Measurements from ENCODE around the gene TCEA2.

Gene TCEA2

GRCh38 chr20:64064145-64064698 is 1.2 kb downstream of the TCEA2 start:
- no peak for DNase-seq (ENCODE audit: low read depth in 1 of 2, low spot score in 1 of 2)

DNA sequence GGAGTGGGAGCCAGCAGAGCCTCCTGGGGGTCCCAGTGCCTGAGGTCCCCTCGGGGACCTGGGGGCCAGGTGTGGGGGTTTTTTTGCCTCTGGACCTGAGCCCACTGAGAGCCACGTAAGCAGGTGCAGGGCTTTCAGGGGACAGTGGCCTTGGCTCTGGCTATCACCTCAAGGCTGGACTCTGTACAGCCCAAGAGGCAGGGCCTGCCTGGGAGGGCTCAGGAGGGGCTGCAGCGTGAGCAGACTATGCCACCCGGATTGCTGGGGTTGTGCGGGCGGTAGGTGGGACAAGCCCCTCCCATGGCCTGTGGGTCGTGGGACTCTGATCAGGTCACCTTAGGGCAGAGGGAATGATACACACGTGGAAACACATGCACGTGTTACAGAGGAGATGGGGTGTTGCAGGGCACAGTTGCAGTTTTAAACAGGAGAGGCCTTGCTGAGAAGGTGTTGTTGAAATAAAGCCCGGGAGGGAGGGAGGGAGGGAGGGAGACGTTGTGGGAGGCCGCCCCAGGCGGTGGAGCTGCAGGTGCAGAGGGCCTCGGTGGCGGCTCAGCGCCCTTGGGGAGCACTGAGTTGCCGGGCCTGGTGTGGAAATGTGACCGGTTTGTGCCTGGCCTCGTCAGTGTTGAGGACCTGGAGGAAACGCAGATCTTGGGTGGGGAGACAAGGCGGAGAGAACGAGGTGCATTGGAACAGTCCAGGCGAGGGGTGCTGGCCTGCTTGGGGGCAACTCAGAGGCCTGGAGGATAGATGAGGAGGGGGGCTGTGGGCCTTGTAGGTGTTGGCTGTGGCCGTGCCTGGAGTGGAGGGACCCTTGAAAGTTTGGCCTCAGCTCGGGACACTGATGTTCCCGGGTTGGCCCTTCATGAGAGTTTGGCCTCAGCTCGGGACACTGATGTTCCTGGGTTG is 2.3 kb downstream of the TCEA2 start:
- no peak for DNase-seq (ENCODE audit: low read depth in 1 of 2, low spot score in 1 of 2)

- DNase-seq (ENCODE audit: low read depth in 1 of 2, low spot score in 1 of 2), result peak in 1 of 2 donors; percentile 23
Measured at GRCh38 chr20:64065974-64066343, 3.0 kb downstream of the TCEA2 start.

DNA sequence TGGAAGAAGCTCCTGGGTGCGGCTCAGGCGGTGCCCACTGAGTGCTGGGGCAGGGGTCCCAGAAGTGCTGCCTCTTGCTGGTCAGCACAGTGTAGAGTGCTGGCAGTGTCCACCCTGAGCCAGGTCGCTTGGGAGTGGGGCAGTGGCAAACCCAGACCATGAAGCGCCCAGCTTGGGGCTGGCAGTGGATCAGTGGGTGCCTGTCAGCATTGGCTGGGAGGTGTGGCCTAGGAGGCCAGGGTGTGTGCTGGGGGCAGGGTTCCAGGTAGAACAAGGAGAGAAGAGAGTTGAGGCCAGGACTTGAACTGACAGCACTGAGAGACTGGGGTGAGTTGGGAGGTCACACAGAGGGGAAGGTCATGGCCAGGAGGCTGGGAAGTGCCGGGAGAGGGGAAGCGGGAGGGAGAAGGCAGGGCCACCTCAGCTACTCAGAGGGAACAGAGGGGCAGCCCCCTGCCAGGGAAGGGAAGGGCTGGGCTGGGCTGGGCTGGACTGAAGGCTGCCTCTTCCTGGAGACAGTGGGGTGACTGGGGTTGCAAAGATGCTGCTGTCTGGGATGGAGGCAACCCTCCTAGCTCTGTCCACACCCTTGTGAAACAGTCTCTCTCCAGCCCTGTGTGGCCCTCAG is 4.1 kb downstream of the TCEA2 start:
- no peak for DNase-seq (ENCODE audit: low read depth in 1 of 2, low spot score in 1 of 2)

- no peak for DNase-seq (ENCODE audit: low read depth in 1 of 2, low spot score in 1 of 2)
Measured at GRCh38 chr20:64067733-64068307, 4.8 kb downstream of the TCEA2 start.

DNA sequence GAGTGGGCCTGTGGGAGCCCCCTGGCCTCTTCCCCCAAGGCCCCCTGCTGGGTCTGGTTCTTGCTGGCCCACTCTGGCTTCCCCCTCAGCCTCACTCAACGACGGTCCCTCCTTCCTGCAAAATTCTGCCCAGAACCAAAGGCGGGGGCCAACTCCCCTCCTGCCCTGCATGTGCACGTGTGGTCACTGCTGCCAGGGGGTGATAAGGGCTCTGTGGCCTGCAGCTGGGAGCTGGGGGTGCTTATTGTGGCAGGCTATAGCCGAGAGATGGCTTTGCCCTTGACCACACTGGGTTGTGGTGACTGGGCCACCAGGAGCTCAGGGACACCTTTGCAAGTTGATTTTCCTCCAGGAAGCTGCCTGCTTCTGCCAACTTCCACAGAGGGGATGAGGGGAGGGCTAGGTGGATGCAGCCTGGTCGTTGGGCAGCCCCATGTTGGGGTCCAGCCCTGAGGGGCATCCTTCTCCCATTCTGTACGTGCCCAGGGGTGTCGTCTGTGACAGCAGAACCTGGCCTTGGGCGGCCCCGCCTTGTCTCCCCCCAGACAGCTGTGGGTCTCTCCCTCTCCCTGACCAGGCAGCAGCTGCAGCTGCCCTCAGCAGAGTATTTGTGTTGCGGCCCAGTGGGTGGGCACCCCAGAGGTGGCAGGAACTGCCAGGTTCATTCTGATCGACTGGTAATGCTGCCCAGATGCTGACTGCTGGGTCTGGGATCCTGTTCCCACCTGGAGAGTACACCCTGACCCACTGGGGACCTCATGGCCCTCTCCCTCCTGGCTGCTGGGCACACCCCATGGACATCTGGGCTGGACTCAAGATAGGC is 5.6 kb downstream of the TCEA2 start:
- no peak for DNase-seq (ENCODE audit: low read depth in 1 of 2, low spot score in 1 of 2)

GRCh38 chr20:64069209-64069613 is 6.2 kb downstream of the TCEA2 start:
- DNase-seq (ENCODE audit: low read depth in 1 of 2, low spot score in 1 of 2), result no peak

DNA sequence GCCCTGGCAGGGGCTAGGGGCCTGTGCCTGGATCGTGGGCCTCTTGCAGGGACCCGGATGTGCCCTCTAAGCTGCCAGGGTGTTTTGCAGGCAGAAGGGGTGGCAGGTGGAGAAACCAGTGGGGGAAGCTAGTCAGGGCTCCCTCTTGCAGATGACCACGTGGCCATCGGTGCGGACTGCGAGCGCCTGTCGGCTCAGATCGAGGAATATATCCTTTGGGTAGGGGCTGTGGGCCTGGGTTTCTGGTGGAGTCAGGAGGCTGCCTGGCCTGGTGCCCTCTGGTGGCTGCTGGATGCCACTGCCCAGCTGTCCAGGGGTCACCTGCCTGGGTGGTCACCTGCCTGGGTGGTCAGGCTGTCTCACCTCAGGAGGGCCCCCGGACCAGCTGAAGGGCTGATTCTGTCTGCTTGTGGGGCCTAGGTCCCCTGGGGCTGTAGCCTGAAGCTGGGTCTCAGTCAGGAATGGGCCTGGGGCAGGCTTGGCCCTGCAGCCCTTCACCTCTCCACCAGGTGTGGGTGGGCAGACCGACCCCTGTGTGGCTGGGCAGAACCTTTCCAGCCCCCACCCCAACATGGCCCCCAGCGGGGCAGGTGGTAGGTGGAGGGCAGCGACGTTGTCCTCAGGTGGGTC is 6.7 kb downstream of the TCEA2 start:
- no peak for DNase-seq (ENCODE audit: low read depth in 1 of 2, low spot score in 1 of 2)

DNA sequence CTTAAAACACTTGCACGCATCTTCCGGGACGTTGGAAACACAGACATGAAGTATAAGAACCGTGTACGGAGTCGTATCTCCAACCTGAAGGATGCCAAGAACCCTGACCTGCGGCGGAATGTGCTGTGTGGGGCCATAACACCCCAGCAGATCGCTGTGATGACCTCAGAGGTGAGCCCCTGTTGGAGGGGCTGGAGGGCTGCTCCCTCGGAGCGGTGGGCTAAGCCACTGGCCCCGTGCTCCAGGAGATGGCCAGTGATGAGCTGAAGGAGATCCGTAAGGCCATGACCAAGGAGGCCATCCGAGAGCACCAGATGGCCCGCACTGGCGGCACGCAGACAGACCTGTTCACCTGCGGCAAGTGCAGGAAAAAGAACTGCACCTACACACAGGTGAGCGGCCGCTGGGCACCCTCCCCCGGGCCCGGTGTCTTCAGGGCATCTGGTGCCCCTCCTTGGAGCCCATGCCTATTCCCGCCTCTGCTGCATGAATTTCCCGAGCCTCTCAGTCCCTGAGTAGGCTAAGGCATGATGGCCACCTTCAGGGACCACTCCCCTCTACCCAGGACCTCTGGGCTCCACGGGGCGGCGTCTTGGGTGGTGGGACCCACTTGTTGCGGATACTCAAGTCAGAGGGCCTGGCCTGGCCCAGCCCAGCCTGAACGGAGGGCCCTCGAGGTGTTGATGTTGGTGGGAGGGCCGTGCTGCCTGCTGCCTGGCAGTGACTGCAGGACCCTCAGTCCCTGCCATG is 7.4 kb downstream of the TCEA2 start:
- DNase-seq (ENCODE audit: low read depth in 1 of 2, low spot score in 1 of 2), result no peak

DNA sequence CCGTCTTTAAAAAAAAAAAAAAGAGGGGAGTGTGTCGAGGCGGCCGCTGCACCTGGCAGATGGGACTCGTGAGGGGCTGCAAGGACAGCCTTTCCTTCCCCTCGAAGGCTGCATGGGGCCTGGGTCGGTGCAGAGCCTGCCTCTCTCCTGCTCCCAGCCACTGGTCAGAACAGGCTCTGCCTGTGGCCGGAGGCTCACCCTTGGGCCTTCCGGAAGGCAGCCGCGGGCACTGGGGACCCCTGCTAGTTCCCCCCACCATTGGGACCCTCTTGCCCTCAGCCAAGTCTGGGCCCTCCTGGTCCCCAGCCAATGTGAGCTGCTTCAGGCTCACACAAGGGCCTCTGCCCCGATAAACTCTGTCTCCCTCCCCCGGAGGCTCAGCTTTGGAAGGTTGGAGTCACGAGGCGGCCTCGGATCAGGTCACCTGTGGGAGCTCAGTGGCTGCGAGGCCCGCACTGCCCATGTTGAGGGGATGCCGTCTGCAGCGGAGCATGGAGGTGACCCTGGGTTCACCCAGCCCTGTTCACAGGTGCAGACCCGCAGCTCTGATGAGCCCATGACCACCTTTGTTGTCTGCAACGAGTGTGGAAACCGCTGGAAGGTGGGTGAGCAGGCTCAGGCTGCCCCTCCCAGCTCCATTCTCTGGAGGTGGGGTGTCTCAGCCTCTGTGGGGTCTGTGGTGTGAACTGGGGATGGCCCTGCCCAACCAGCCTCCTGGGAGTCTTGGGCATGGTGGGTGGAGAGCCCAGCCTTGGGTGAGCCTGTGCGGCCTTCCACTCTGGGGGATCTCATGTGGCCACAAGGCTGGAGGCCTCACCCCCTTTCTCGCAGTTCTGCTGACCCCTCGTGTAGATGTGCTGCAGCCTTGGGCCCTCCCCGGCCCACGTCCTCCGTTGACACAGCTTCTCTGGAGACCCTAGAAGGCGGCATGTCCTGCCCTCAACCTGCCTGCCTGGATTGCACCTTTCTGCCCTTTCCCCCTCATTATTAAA is 8.6 kb downstream of the TCEA2 start:
- DNase-seq (ENCODE audit: low read depth in 1 of 2, low spot score in 1 of 2), result no peak

DNA sequence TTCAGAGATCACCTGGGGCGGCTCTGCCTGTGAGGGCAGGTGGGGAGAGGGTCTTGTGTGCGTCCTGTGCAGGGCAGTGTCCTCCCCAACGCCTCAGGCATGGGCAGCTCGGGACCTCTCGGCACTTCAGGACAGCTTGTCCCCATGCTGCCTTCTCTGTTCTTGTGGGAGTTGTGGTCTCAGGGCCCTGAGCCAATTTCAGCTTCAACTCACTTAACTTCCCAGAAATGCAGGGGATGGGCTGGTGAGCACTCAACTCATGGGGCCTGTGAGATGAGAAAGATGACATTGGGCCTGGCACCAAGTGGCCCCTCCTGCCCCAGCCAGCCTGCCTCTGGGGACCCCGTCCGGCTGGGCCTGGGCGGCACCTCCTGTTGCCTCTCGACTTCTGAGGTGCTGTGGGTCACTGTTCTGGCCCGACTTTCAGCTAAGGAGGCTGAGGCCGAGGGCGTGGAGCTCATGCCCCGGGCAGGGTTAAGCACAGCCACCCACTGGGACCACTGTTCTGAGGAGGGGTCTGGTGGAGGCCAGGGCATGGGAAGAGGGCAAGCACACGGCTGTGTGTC is 9.6 kb downstream of the TCEA2 start:
- DNase-seq (ENCODE audit: low read depth in 1 of 2, low spot score in 1 of 2), result no peak

DNA sequence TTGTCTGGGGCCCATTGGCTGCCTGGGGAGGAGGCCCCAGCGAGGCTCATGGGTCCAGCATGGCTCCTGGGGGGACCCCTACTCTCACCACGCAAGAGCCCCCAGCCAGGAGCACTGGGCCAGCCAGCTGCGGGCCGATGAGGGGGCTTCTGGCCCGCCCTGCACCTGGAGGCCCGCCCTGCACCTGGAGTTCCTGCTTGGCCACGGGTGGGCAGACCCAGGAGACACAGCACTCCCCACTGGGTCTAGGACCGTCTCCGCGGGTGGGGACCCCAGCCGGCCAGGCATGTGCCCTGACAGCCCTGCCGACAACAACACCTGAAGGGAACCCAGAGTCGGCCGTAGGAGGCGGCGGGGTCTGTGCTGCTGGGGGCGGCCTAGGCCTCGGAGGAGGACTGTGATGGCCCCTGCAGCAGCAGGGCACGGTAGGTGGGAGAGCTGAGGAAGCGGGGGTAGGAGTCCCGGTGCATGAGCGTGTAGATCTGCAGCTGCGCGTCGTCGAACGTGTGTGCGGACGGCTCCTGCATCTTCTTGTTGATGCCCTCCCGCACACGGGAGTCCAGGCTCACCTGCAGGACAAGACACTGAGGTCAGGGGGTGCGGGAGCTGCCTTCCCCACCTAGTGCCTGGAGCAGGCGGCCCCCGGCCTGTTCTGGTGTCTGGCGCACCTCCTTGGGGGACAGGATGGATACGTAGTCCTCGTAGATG is 10.6 kb downstream of the TCEA2 start:
- no peak for DNase-seq (ENCODE audit: low read depth in 1 of 2, low spot score in 1 of 2)

DNA sequence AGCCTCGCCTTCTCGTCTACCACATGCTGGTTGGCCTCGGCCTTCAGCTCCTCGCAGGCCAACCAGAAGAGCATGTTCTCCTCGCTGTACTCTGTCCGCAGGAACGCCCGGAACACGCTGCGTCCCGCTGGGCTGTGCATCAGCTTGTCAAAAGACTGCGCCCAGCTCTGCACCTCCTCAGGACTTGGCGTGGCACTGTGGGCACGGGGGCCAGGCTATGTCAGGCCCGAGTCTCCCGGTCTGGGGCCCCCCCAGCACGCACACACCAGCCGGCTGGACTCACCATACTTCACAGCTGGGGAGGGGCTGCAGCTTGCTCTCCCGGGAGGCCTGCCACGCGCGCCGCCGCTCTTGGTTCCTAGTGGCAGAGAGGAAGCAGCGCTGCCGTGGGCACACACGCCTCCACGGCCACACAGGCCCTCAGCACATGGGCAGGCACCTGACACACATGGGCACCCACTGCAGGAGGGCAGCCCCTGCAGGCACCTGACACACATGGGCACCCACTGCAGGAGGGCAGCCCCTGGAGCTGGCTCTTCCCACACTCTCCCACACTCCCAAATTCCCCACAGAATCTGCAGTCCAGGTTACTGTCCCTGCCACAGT is 11.3 kb downstream of the TCEA2 start:
- no peak for DNase-seq (ENCODE audit: low read depth in 1 of 2, low spot score in 1 of 2)

- DNase-seq (ENCODE audit: low read depth in 1 of 2, low spot score in 1 of 2), result no peak
Measured at GRCh38 chr20:64074963-64075362, 12.0 kb downstream of the TCEA2 start.

GRCh38 chr20:64075556-64075955 is 12.6 kb downstream of the TCEA2 start:
- DNase-seq (ENCODE audit: low read depth in 1 of 2, low spot score in 1 of 2), result no peak

GRCh38 chr20:64076061-64076997 is 13.3 kb downstream of the TCEA2 start:
- no peak for DNase-seq (ENCODE audit: low read depth in 1 of 2, low spot score in 1 of 2)
